SK-N-SH treated with all-trans-retinoic acid at 6 μM for 48 hours (cell line): ENCODE results near the gene SLFNL1.

ENCODE experiments used
- ATAC-seq: fragments of 200-7000 bp; cut with Tn5 transposase; 3 replicates; pipeline ENCODE4 v1.9.1; 2020; ENCODE audit warnings: mild to moderate bottlenecking, moderate library complexity
- ESRRG ChIP-seq: fragments of 250-450 bp; sonication (Bioruptor Pico); IDR thresholded peaks from 2 replicates; pipeline ENCODE4 v1.6.1; 2021; ENCODE audit warnings: mild to moderate bottlenecking
- GLIS3 ChIP-seq: fragments of 250-450 bp; sonication (Bioruptor Pico); IDR thresholded peaks from 2 replicates; pipeline ENCODE4 v1.5.0; 2020; ENCODE audit warnings: mild to moderate bottlenecking, moderate library complexity
- PPARA ChIP-seq: fragments of 250-450 bp; sonication (Bioruptor Pico); IDR thresholded peaks from 2 replicates; pipeline ENCODE4 v1.5.0; 2020; ENCODE audit warnings: mild to moderate bottlenecking, borderline replicate concordance
- RARB ChIP-seq: fragments of 250-450 bp; sonication (Bioruptor Pico); IDR thresholded peaks from 2 replicates; pipeline ENCODE4 v1.8.0; 2021; ENCODE audit warnings: mild to moderate bottlenecking, moderate library complexity
- SNAI2 ChIP-seq: fragments of 250-450 bp; sonication (Bioruptor Pico); IDR thresholded peaks from 2 replicates; pipeline ENCODE4 v1.5.0; 2020; ENCODE audit warnings: mild to moderate bottlenecking, moderate library complexity
- TCF4 ChIP-seq: fragments of 250-450 bp; sonication (Bioruptor Pico); IDR thresholded peaks from 2 replicates; pipeline ENCODE4 v1.8.0; 2021; ENCODE audit warnings: mild to moderate bottlenecking, moderate library complexity, borderline replicate concordance
- TOX ChIP-seq: fragments of 250-450 bp; sonication (Bioruptor Pico); IDR thresholded peaks from 2 replicates; pipeline ENCODE4 v1.8.0; 2021; ENCODE audit warnings: mild to moderate bottlenecking, moderate library complexity, borderline replicate concordance
- ZNF70 ChIP-seq: fragments of 450-650 bp; formaldehyde crosslinking; IDR thresholded peaks from 2 replicates; pipeline ENCODE4 v1.5.0; 2020; ENCODE audit warnings: mild to moderate bottlenecking, moderate library complexity
- ZNF8 ChIP-seq: fragments of 450-650 bp; formaldehyde crosslinking; IDR thresholded peaks from 2 replicates; pipeline ENCODE4 v1.5.0; 2020; ENCODE audit warnings: mild to moderate bottlenecking, moderate library complexity
- TF ChIP-seq, protein P1 (sequence below): fragments of 250-450 bp; sonication (Bioruptor Pico); IDR thresholded peaks from 2 replicates; pipeline ENCODE4 v1.5.1; 2021; ENCODE audit warnings: mild to moderate bottlenecking, moderate library complexity
- TF ChIP-seq, protein P2 (sequence below): fragments of 250-450 bp; sonication (Bioruptor Pico); IDR thresholded peaks from 2 replicates; pipeline ENCODE4 v1.5.0; 2020; ENCODE audit warnings: mild to moderate bottlenecking, moderate library complexity
- TF ChIP-seq, protein P3 (sequence below): fragments of 250-450 bp; sonication (Bioruptor Pico); IDR thresholded peaks from 2 replicates; pipeline ENCODE4 v1.8.0; 2020; ENCODE audit warnings: mild to moderate bottlenecking, moderate library complexity, borderline replicate concordance
- TF ChIP-seq, protein P4 (sequence below): fragments of 250-450 bp; sonication (Bioruptor Pico); IDR thresholded peaks from 2 replicates; pipeline ENCODE4 v1.5.1; 2020; ENCODE audit warnings: low read depth, mild to moderate bottlenecking, moderate library complexity
- TF ChIP-seq, protein P5 (sequence below): fragments of 250-450 bp; sonication (Bioruptor Pico); IDR thresholded peaks from 2 replicates; pipeline ENCODE4 v1.8.0; 2021; ENCODE audit warnings: low read depth, mild to moderate bottlenecking, moderate library complexity, borderline replicate concordance

The SLFNL1 gene

DNA sequence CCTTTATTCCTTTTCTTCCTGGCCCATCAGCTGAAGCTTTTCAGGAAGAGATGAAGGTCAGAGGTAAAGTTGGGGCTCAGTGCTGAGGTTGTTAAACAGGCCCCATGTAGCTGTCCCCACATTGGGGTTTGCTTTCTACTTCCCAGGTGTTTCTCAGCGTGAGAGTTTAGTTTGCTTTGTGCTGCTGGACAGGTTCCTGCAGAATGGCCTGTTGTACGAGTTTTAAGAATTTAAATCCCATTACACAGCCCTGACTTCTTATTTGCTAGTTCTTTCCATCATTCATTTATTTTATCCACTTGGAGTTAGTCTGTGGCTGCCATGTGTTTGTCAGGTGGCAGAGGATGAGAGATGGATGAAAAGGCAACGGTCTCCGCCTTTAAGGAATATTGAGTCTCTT, 22.9 kb downstream of the SLFNL1 start:
- TF ChIP-seq, protein P1, sequence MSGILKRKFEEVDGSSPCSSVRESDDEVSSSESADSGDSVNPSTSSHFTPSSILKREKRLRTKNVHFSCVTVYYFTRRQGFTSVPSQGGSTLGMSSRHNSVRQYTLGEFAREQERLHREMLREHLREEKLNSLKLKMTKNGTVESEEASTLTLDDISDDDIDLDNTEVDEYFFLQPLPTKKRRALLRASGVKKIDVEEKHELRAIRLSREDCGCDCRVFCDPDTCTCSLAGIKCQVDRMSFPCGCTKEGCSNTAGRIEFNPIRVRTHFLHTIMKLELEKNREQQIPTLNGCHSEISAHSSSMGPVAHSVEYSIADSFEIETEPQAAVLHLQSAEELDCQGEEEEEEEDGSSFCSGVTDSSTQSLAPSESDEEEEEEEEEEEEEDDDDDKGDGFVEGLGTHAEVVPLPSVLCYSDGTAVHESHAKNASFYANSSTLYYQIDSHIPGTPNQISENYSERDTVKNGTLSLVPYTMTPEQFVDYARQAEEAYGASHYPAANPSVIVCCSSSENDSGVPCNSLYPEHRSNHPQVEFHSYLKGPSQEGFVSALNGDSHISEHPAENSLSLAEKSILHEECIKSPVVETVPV (CRISPR knock-in tag) = no peak
- TF ChIP-seq, protein P2, sequence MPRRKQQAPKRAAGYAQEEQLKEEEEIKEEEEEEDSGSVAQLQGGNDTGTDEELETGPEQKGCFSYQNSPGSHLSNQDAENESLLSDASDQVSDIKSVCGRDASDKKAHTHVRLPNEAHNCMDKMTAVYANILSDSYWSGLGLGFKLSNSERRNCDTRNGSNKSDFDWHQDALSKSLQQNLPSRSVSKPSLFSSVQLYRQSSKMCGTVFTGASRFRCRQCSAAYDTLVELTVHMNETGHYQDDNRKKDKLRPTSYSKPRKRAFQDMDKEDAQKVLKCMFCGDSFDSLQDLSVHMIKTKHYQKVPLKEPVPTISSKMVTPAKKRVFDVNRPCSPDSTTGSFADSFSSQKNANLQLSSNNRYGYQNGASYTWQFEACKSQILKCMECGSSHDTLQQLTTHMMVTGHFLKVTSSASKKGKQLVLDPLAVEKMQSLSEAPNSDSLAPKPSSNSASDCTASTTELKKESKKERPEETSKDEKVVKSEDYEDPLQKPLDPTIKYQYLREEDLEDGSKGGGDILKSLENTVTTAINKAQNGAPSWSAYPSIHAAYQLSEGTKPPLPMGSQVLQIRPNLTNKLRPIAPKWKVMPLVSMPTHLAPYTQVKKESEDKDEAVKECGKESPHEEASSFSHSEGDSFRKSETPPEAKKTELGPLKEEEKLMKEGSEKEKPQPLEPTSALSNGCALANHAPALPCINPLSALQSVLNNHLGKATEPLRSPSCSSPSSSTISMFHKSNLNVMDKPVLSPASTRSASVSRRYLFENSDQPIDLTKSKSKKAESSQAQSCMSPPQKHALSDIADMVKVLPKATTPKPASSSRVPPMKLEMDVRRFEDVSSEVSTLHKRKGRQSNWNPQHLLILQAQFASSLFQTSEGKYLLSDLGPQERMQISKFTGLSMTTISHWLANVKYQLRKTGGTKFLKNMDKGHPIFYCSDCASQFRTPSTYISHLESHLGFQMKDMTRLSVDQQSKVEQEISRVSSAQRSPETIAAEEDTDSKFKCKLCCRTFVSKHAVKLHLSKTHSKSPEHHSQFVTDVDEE = no peak
- ATAC-seq = no peak

DNA sequence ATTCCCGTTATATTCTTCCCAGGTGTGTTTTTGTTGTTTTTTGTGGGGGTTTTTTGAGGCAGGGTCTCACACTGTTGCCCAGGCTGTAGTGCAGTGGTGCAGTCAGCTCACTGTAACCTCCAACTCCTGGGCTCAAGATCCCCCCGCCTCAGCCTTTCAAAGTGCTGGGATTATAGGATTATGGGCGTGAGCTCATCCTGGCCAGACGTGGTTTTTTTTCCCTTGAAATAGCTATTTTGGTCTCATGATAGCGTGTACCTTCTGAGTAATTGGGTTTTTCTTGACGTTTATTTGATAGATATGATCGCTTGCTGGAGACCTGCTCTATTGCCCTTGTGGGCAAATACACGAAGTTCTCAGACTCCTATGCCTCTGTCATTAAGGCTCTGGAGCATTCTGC, 24.4 kb downstream of the SLFNL1 start:
- ATAC-seq = no peak
- TF ChIP-seq TOX = no peak
- TF ChIP-seq SNAI2 = no peak
- TF ChIP-seq ZNF70 (CRISPR knock-in tag) = no peak
- TF ChIP-seq ESRRG (CRISPR knock-in tag) = no peak
- TF ChIP-seq, protein P3, sequence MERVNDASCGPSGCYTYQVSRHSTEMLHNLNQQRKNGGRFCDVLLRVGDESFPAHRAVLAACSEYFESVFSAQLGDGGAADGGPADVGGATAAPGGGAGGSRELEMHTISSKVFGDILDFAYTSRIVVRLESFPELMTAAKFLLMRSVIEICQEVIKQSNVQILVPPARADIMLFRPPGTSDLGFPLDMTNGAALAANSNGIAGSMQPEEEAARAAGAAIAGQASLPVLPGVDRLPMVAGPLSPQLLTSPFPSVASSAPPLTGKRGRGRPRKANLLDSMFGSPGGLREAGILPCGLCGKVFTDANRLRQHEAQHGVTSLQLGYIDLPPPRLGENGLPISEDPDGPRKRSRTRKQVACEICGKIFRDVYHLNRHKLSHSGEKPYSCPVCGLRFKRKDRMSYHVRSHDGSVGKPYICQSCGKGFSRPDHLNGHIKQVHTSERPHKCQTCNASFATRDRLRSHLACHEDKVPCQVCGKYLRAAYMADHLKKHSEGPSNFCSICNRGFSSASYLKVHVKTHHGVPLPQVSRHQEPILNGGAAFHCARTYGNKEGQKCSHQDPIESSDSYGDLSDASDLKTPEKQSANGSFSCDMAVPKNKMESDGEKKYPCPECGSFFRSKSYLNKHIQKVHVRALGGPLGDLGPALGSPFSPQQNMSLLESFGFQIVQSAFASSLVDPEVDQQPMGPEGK (CRISPR knock-in tag) = no peak

DNA sequence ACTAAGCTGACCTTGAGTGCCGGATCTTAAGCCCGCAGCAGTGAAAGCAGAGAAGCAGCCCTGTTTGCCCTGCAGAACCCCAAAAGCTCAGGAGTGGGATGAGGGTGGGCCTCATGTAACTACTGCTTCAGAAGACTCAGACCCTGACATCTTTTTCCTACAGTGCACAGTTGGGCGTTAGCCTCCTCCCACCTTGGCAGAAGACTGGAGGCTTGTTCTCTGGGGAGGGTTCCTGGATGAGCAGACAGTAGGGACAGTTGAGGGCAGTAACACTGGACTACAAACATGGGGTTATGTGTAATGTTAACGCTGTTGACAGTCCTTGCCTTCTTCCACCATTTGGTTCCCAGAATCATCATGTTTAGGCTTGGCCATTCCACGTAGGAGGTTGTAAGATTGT, 32.5 kb downstream of the SLFNL1 start:
- ATAC-seq = no peak
- TF ChIP-seq RARB (CRISPR knock-in tag) (no peak), PPARA (CRISPR knock-in tag) (no peak), ZNF8 (no peak), TOX (no peak), ESRRG (CRISPR knock-in tag) (no peak), SNAI2 (no peak), TCF4 (CRISPR knock-in tag) (no peak), GLIS3 (CRISPR knock-in tag) (no peak)
- TF ChIP-seq, protein P1 (CRISPR knock-in tag) = no peak
- TF ChIP-seq, protein P4, sequence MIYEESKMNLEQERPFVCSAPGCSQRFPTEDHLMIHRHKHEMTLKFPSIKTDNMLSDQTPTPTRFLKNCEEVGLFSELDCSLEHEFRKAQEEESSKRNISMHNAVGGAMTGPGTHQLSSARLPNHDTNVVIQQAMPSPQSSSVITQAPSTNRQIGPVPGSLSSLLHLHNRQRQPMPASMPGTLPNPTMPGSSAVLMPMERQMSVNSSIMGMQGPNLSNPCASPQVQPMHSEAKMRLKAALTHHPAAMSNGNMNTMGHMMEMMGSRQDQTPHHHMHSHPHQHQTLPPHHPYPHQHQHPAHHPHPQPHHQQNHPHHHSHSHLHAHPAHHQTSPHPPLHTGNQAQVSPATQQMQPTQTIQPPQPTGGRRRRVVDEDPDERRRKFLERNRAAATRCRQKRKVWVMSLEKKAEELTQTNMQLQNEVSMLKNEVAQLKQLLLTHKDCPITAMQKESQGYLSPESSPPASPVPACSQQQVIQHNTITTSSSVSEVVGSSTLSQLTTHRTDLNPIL = no peak
- TF ChIP-seq, protein P3 (CRISPR knock-in tag) = no peak
- TF ChIP-seq, protein P2 = no peak
- TF ChIP-seq, protein P5, sequence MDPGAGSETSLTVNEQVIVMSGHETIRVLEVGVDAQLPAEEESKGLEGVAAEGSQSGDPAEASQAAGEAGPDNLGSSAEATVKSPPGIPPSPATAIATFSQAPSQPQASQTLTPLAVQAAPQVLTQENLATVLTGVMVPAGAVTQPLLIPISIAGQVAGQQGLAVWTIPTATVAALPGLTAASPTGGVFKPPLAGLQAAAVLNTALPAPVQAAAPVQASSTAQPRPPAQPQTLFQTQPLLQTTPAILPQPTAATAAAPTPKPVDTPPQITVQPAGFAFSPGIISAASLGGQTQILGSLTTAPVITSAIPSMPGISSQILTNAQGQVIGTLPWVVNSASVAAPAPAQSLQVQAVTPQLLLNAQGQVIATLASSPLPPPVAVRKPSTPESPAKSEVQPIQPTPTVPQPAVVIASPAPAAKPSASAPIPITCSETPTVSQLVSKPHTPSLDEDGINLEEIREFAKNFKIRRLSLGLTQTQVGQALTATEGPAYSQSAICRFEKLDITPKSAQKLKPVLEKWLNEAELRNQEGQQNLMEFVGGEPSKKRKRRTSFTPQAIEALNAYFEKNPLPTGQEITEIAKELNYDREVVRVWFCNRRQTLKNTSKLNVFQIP (CRISPR knock-in tag) = no peak
